22Rv1 (cell line): ENCODE results near the gene TOB2.

Experiments
- ZFX ChIP-seq: fragments of 450-650 bp; IDR thresholded peaks from 2 replicates; pipeline ENCODE4 v1.6.1; 2017; ENCODE audit warnings: antibody characterized with exemption, borderline replicate concordance
- TF ChIP-seq, protein P1 (sequence below): fragments of 450-650 bp; IDR thresholded peaks from 2 replicates; pipeline ENCODE4 v1.5.1; 2017; ENCODE audit warnings: mild to moderate bottlenecking

DNA sequence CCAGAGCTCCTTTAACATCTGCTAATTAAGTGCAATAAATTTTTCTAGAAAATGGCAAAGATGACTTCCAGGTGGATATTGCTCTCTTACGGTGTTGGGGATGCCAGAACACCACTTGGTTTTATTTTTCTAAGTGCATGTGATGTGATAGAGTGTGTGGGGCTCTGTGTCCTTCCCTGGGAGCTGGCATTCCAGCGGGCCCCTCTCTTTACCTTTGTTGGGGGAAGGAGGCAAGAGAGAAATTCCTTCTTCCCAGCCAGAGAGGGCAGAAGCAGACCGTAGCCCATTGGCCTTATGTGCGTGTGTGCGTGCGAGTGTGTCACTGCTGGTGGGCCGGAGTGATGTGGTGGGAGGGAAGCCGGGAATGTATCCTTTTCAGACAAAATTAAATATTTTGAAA is 47.7 kb downstream of the TOB2 start:
- TF ChIP-seq, protein P1, sequence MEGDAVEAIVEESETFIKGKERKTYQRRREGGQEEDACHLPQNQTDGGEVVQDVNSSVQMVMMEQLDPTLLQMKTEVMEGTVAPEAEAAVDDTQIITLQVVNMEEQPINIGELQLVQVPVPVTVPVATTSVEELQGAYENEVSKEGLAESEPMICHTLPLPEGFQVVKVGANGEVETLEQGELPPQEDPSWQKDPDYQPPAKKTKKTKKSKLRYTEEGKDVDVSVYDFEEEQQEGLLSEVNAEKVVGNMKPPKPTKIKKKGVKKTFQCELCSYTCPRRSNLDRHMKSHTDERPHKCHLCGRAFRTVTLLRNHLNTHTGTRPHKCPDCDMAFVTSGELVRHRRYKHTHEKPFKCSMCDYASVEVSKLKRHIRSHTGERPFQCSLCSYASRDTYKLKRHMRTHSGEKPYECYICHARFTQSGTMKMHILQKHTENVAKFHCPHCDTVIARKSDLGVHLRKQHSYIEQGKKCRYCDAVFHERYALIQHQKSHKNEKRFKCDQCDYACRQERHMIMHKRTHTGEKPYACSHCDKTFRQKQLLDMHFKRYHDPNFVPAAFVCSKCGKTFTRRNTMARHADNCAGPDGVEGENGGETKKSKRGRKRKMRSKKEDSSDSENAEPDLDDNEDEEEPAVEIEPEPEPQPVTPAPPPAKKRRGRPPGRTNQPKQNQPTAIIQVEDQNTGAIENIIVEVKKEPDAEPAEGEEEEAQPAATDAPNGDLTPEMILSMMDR: no peak
- TF ChIP-seq ZFX: no peak
